D721Med (cell line): ENCODE measurements around the gene NDUFV1.

Experiments
- DNase-seq: peaks from one replicate; pipeline ENCODE4 v3.0.0; 2011; ENCODE audit warnings: low spot score; ENCODE audit not compliant: insufficient read length
- FAIRE-seq: peaks from 2 replicates; lab custom pipeline; 2011; peaks lifted over from hg19 to GRCh38; lab: Jason Lieb, UNC
- TF ChIP-seq, protein P1 (sequence below): IDR thresholded peaks from 2 replicates; pipeline ENCODE4 v1.5.1; 2012; ENCODE audit warnings: mild to moderate bottlenecking, control low read depth; ENCODE audit not compliant: insufficient read depth; ENCODE audit errors: missing control alignments

Gene NDUFV1

DNA sequence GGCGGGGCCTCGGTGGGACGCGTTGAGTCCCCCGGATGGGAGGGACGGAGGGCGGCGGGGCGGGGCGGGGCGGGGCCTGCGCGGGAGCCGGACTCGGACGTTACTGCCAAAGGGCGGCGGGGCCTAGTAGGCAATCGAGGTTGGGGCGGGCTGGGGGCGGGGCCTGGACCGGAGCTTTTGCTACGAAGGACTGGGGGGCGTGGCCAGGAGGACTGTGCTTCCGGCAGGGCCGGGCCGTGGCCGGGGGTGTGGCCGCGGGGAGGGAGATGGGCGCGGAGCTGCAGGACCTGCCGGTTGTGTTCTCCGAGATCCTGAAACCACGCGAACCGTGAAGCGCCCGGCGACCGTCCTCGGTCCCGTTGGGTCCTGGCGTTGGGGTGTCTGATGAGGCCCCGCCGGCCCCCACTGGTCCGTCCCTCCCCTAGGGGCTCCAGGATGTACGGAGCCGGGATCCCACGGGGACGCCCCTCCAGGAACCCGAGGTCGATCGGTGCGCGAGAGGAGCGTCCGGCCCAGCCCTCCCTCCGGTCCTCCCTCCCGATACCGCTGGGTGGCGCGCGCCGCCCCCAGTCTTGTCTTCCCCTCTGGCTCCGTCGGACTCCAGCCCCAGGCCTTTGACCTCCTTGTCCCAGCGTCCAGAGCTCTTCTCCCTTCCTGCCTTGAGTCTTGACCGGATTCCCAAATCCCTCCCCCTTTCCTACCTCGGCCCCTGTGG is 23.6 kb downstream of the NDUFV1 start:
- TF ChIP-seq, protein P1, sequence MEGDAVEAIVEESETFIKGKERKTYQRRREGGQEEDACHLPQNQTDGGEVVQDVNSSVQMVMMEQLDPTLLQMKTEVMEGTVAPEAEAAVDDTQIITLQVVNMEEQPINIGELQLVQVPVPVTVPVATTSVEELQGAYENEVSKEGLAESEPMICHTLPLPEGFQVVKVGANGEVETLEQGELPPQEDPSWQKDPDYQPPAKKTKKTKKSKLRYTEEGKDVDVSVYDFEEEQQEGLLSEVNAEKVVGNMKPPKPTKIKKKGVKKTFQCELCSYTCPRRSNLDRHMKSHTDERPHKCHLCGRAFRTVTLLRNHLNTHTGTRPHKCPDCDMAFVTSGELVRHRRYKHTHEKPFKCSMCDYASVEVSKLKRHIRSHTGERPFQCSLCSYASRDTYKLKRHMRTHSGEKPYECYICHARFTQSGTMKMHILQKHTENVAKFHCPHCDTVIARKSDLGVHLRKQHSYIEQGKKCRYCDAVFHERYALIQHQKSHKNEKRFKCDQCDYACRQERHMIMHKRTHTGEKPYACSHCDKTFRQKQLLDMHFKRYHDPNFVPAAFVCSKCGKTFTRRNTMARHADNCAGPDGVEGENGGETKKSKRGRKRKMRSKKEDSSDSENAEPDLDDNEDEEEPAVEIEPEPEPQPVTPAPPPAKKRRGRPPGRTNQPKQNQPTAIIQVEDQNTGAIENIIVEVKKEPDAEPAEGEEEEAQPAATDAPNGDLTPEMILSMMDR: peak; percentile 44
- DNase-seq (peak; percentile 90), FAIRE-seq (no peak)

DNA sequence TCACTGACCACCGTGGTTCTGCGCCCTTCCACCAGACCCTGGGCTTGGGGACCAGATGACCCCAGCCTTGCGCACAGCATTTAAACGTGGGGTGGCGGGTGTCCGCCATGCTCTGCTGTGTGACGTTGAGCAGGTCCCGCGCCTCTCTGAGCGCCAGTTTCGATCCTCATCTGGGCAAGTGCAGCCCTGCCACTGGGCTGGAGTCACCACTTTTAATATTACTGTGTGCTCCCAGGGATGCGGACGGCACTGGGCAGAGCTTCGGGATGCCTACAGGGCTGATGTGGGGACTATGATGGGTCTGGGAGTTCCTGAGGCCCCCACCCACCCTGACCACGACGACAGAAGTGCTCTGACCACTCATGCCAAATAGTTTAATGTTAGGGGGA is 24.2 kb downstream of the NDUFV1 start:
- no peak for DNase-seq
- TF ChIP-seq, protein P1: no peak
- FAIRE-seq: no peak

DNA sequence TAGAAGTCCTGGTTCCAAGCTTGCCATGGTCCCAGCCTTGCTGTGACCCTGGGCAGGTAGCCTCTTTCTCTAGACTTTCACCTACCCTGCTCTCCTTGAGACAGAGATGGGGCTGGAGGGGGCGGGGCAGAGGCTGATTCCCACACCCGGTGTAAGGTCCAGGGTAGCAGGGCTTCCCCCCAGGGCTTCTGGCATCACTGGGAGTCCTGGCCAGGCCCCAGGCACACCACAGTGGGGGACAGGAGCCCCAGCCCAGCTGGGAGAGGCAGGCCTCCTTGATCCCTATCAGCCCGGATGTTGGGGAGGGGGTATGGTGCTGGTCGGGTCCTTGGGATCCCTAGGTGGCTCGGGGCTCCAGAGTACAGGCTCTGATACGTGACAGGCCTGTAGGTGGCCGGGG is 24.7 kb downstream of the NDUFV1 start:
- no peak for FAIRE-seq
- DNase-seq: no peak
- TF ChIP-seq, protein P1: no peak

DNA sequence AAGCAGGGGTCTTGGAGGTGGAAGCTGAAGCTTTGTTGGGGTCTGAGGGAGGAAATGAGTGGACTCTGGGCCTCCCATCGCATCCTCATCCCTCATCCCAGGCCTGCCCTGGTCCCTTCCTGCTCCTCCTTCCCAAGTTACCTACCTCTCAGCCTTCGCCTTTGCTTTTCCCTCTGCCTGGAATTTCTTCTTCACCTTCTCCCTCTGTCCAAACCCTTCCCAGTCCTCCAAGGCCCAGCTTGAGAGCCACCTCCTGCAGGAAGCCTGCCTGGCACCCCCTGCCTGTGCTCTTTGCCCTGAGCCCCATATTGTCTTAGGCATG is 25.1 kb downstream of the NDUFV1 start:
- TF ChIP-seq, protein P1: no peak
- FAIRE-seq (no peak), DNase-seq (no peak)

DNA sequence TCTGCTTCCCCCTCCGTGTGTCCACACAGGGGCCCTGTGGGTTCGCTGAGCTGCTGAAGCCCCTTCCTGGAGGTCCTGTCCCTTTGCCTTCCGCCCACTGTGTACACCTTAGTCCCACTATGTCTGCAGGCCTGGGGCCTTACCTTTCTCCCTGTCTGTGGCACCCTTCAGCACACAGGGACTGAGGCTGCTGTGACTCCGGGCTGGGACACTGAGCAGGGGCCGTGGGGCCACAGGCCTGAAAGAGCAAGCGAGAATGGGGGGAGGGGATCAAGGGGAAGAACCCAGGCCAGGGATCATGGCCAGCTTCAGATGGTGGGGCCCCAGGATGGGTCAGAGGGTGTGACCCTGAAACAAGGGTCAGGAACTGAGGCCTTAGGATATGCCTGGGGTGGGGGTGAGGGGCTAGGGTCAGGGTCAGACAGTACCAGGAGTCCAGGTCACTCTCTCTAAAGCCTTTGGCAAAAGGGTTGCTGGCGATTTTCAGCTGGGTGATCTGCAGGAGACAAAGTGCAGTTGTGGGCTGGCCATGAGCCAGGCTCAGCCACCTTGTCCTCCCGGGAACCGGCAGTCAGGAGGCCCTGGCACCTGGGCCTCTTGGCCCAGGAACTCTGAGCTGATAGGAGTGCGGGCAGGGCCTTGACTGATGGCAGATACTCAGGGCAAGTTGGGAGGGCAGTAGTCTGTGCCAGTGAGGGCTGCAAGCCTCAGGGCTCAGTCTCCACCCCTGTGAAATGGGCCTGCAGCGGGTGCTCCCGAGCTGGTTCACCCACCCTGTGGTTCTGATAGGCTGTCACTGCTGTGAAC is 25.6 kb downstream of the NDUFV1 start:
- FAIRE-seq (no peak), DNase-seq (no peak)
- TF ChIP-seq, protein P1: no peak

DNA sequence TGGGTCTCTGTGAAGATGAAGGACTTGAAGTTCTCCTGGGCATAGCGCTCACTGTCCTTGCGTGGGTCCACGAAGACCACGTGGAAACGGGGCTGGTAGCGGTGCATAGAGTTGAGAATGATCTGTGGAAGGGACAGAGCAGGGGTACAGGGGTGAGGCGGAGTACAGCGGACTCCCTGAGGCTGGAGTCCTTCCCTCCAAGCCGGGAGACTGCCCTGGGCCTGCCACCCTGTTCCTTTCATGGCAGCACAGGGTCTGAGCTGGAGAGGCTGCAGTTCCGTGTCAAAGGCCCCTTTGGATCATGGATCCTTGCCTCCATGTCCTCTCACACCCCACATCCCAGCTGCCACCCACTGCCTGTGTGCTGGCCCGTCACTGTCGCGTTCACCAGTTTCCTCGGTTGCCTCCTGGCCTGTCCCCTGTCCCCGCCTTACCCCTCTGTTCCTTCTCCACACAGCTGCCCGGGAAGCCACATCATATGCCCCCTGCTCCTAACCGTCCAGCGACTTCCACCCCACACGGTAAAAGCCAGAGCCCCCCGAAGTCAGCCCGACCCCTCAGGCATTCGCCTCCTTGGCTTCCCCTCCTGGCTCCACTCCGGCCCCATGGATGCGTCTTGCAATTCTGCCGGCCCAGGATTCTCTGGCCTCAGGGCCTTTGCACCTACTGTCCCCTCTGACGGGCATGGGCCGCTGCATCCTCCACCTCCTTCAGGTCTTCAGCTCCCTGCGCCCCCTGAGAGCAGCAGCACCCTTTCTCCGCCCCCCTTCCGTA is 26.4 kb downstream of the NDUFV1 start:
- TF ChIP-seq, protein P1: no peak
- FAIRE-seq (no peak), DNase-seq (no peak)
